Pancreas (tissue), 10 donors: ENCODE results near the gene DTD1. TPM values are rescaled to one million over a fixed set of nuclear protein-coding genes. Genes with fewer than 3 reads are reported as not detected.

Source experiments
- ATAC-seq, 4 donors: fragments of 200-7000 bp; cut with Tn5 transposase; one replicate each; pipeline versions ENCODE4 v1.8.0 to v1.9.1; 2020; ENCODE audit warnings: mild to moderate bottlenecking in 4 of 4, moderate library complexity in 4 of 4
- DNase-seq, 6 donors: peaks; one replicate each; pipeline ENCODE4 v3.0.0-alpha.2; 2020
- FAIRE-seq: peaks from 2 replicates; lab custom pipeline; 2012; peaks lifted over from hg19 to GRCh38; lab: Jason Lieb, UNC
- H3K27ac ChIP-seq, 4 donors: fragments of 200-600 bp; sonication (generic); 1 replicate in 3 of 4; 2 replicates in 1 of 4; pipeline versions ENCODE4 v1.5.0 to v1.8.0; 2020
- H3K27me3 ChIP-seq, 4 donors: fragments of 200-600 bp; one replicate each; pipeline ENCODE4 v1.8.0; 2021
- H3K36me3 ChIP-seq, 3 donors: fragments of 200-600 bp; sonication (generic) in 1 of 3; one replicate each; pipeline versions ENCODE4 v1.5.0 to v1.8.0; 2020 to 2021
- H3K4me1 ChIP-seq, 3 donors: fragments of 200-600 bp; one replicate each; pipeline ENCODE4 v1.8.0; 2021
- H3K4me3 ChIP-seq, 4 donors: fragments of 200-600 bp; sonication (generic) in 2 of 4; one replicate each; pipeline versions ENCODE4 v1.5.0 to v1.8.0; 2020 to 2021
- H3K9me3 ChIP-seq, 4 donors: fragments of 200-600 bp; one replicate each; pipeline ENCODE4 v1.8.0; 2021
- CTCF ChIP-seq, 4 donors: fragments of 200-600 bp; sonication (generic) in 3 of 4; IDR thresholded peaks; one replicate each; pipeline versions ENCODE4 v1.5.0 to v1.8.0; 2021; ENCODE audit warnings: antibody characterized with exemption in 4 of 4
- WGBS, 2 donors: extraction: QIAGEN DNeasy Blood & Tissue Kit; methylation state at CpG; one replicate each; pipeline ENCODE4 v1.1.7; 2013; 5-methylcytosine and 5-hydroxymethylcytosine counted together
- intact Hi-C, 3 donors: fragments of 100-400 bp; cut with DNase I; formaldehyde crosslinking; loops; one replicate each; pipeline versions ENCODE4 v1.11.1 to v1.14.2; 2022
- polyA plus RNA-seq, 2 donors: library from polyadenylated mRNA; stranded (reverse); fragments of 200-250 nt; gene quantifications; one replicate each; pipeline ENCODE4 v1.2.3, GENCODE V29; 2013
- total RNA-seq, 6 donors: library from RNA; stranded (reverse); fragmentation: NEBNext Ultra II Directional in 4 of 6; extraction: Animal tissue kit (Norgen Biotek cat#: 25700) in 4 of 6; gene quantifications; one replicate each; pipeline versions ENCODE4 v1.2.1 to v1.2.4, GENCODE V29; 2021 to 2023
- donor health status: healthy with polysubstance abuse.
- donor health status: DM: no; HTN: no; CAD: no; lungs with moderate emphysema.
- donor health status: DM: no; HTN: no; CAD: no.
- donor health status: control.
- donor health status: control.
- donor health status: Bipolar disorder and iron deficiency.
- donor health status: DM: yes; HTN: yes; CAD: no.
- donor health status: DM: no; HTN: no; CAD: no.
- donor health status: DM: no; HTN: no; CAD: no.
- donor health status: DM: yes; HTN: yes; CAD: no.

DTD1 gene
- total and polyA plus RNA-seq, 8 donors = 7.4 to 20.6 (median 12.1) TPM

GRCh38 chr20:18632196-18632789, 44.4 kb downstream of the DTD1 start:
- Histone ChIP-seq H3K27me3 (no peaks in the 10 kb centered on the region), H3K36me3 (no peaks in the 10 kb centered on the region), H3K4me3 (no peak overlapping the region), H3K4me1 (no peaks in the 10 kb centered on the region), H3K9me3 (no peaks in the 10 kb centered on the region), H3K27ac (no peak overlapping the region)
- intact Hi-C loops = no loop called here
- FAIRE-seq (peak; percentile 9), DNase-seq (peak; percentile 19 to 74 (median 50)), ATAC-seq (peak; percentile 56 to 93 (median 91))
- peak; percentile 40 to 83 (median 73) for TF ChIP-seq CTCF (IDR thresholded peaks at IDR 0.05)
- WGBS, 2 donors = 24 to 31% methylated on average over 7 of the region's 7 CpGs

- intact Hi-C loops = no loop called here
- no peak for TF ChIP-seq CTCF (IDR thresholded peaks at IDR 0.05)
- no peaks in the 10 kb centered on the region for H3K36me3 ChIP-seq
- no peak overlapping the region for H3K4me3 ChIP-seq
- no peak overlapping the region for H3K27ac ChIP-seq
- H3K9me3 ChIP-seq = no peaks in the 10 kb centered on the region
- FAIRE-seq (no peak), ATAC-seq (no peak), DNase-seq (no peak)
- H3K27me3 ChIP-seq = no peaks in the 10 kb centered on the region
- WGBS, 2 donors = 90 to 95% methylated on average over 2 of the region's 2 CpGs
- H3K4me1 ChIP-seq = no peaks in the 10 kb centered on the region
Measured at GRCh38 chr20:18633411-18633810, 45.6 kb downstream of the DTD1 start.

- TF ChIP-seq CTCF (IDR thresholded peaks at IDR 0.05) = no peak
- intact Hi-C loops = no loop called here
Measured at GRCh38 chr20:18634501-18634900, 46.6 kb downstream of the DTD1 start.

GRCh38 chr20:18635380-18635779, 47.5 kb downstream of the DTD1 start:
- no peak overlapping the region for H3K27ac ChIP-seq
- no peak for TF ChIP-seq CTCF (IDR thresholded peaks at IDR 0.05)
- no peaks in the 10 kb centered on the region for H3K36me3 ChIP-seq
- FAIRE-seq = no peak
- H3K9me3 ChIP-seq = no peaks in the 10 kb centered on the region
- WGBS, 2 donors = 95 to 100% methylated on average over 1 of the region's 1 CpG
- no peak for DNase-seq
- intact Hi-C loops = no loop called here
- H3K4me1 ChIP-seq = no peaks in the 10 kb centered on the region
- no peaks in the 10 kb centered on the region for H3K27me3 ChIP-seq
- no peak for ATAC-seq
- no peak overlapping the region for H3K4me3 ChIP-seq

More at GRCh38 chr20:18634501-18634900, 46.6 kb downstream of the DTD1 start:
- H3K4me3 ChIP-seq = no peak overlapping the region
- H3K36me3 ChIP-seq = no peaks in the 10 kb centered on the region
- no peaks in the 10 kb centered on the region for H3K4me1 ChIP-seq
- H3K27me3 ChIP-seq = no peaks in the 10 kb centered on the region
- no peaks in the 10 kb centered on the region for H3K9me3 ChIP-seq
- ATAC-seq = no peak
- 63 to 67% methylated on average over 5 of the region's 5 CpGs for WGBS, 2 donors
- no peak overlapping the region for H3K27ac ChIP-seq
- no peak for FAIRE-seq
- no peak for DNase-seq

- Histone ChIP-seq H3K4me3 (no peak overlapping the region), H3K4me1 (no peaks in the 10 kb centered on the region), H3K9me3 (no peaks in the 10 kb centered on the region), H3K27me3 (no peaks in the 10 kb centered on the region), H3K36me3 (no peaks in the 10 kb centered on the region), H3K27ac (no peak overlapping the region)
- TF ChIP-seq CTCF (IDR thresholded peaks at IDR 0.05) = no peak
- ATAC-seq (no peak), DNase-seq (no peak), FAIRE-seq (no peak)
- 92 to 93% methylated on average over 5 of the region's 5 CpGs for WGBS, 2 donors
- intact Hi-C loops = no loop called here
Measured at GRCh38 chr20:18637224-18637623, 49.4 kb downstream of the DTD1 start.
